ENCODE measurements around the gene DYNLL2.

DYNLL2 gene

GRCh38 chr17:58083491-58084316 is 485 bp downstream of the DYNLL2 start:
- no peak for DNase-seq (ENCODE audit: low spot score)
- H3K79me1 ChIP-seq (ENCODE audit: low read depth, low read length): peaks cover 4% of the 10 kb centered on the region
- H3K9me3 ChIP-seq (replicated peaks in 1 of 2; ENCODE audit: control insufficient read depth in 2 of 2, insufficient read depth in 1 of 2, low read depth in 1 of 2, low read length in 2 of 2): no peaks in the 10 kb centered on the region
- peak overlapping the region; percentile 87 for H2BK5ac ChIP-seq (ENCODE audit: low read length)
- no peaks in the 10 kb centered on the region for H3K27me3 ChIP-seq (ENCODE audit: control insufficient read depth in 3 of 3, insufficient read depth in 3 of 3, low read depth in 1 of 3, low read length in 3 of 3)
- peak overlapping the region; percentile 40 for H2AK5ac ChIP-seq (ENCODE audit: low read depth, low read length)
- peaks cover 20 to 44% of the 10 kb centered on the region in 2 donors for H3K36me3 ChIP-seq (replicated peaks in 1 of 2; ENCODE audit: control insufficient read depth in 2 of 2, insufficient read depth in 2 of 2, low read length in 2 of 2)
- H3K4me3 ChIP-seq (ENCODE audit: low read length in 2 of 2): peak overlapping the region; percentile 74 to 97
- no peak overlapping the region for H2BK120ac ChIP-seq (ENCODE audit: low read depth, low read length)
- H3K14ac ChIP-seq (ENCODE audit: low read length): peak overlapping the region; percentile 92
- H3K4me1 ChIP-seq (ENCODE audit: control insufficient read depth in 2 of 2, insufficient read depth in 1 of 2, low read depth in 1 of 2, low read length in 2 of 2): peaks cover 42 to 49% of the 10 kb centered on the region in 2 donors
- peak overlapping the region; percentile 57 for H3K23ac ChIP-seq (ENCODE audit: low read depth, low read length, poor library complexity)
- H2BK12ac ChIP-seq (ENCODE audit: low read length): no peak overlapping the region
- no CpG with 5 or more reads among the region's 92 CpGs for WGBS, 2 donors (ENCODE audit: extremely low coverage in 2 of 2, insufficient read length in 2 of 2, insufficient replicate concordance in 1 of 2)
- H3K27ac ChIP-seq (replicated peaks; ENCODE audit: low read length): peak overlapping the region; percentile 24
- no peak overlapping the region for H4K91ac ChIP-seq (ENCODE audit: low read depth, low read length, poor library complexity)
- no peak overlapping the region for H2AFZ ChIP-seq (ENCODE audit: low read length)
- no peak overlapping the region for H3K4ac ChIP-seq (ENCODE audit: low read length)
- no peak overlapping the region for H4K8ac ChIP-seq (ENCODE audit: low read depth, low read length)
- H3K18ac ChIP-seq (ENCODE audit: low read length): peak overlapping the region; percentile 98
- peak overlapping the region; percentile 100 for H3K9ac ChIP-seq (ENCODE audit: low read depth, low read length, poor library complexity)
- H3K4me2 ChIP-seq (ENCODE audit: insufficient read depth, low read length, poor library complexity, severe bottlenecking): peak overlapping the region; percentile 72
- peak overlapping the region; percentile 54 for H2BK15ac ChIP-seq (ENCODE audit: low read length)

- no peaks in the 10 kb centered on the region for H3K27me3 ChIP-seq (ENCODE audit: control insufficient read depth in 3 of 3, insufficient read depth in 3 of 3, low read depth in 1 of 3, low read length in 3 of 3)
- H2BK120ac ChIP-seq (ENCODE audit: low read depth, low read length): no peak overlapping the region
- H3K36me3 ChIP-seq (replicated peaks in 1 of 2; ENCODE audit: control insufficient read depth in 2 of 2, insufficient read depth in 2 of 2, low read length in 2 of 2): peaks cover 27 to 51% of the 10 kb centered on the region in 2 donors
- no peak overlapping the region for H2AK5ac ChIP-seq (ENCODE audit: low read depth, low read length)
- peak overlapping the region; percentile 57 for H3K23ac ChIP-seq (ENCODE audit: low read depth, low read length, poor library complexity)
- H2BK12ac ChIP-seq (ENCODE audit: low read length): no peak overlapping the region
- DNase-seq (ENCODE audit: low spot score): no peak
- H2BK15ac ChIP-seq (ENCODE audit: low read length): no peak overlapping the region
- WGBS, 2 donors (ENCODE audit: extremely low coverage in 2 of 2, insufficient read length in 2 of 2, insufficient replicate concordance in 1 of 2): no CpG with 5 or more reads among the region's 7 CpGs
- peak overlapping the region; percentile 87 for H2BK5ac ChIP-seq (ENCODE audit: low read length)
- no peak overlapping the region for H4K91ac ChIP-seq (ENCODE audit: low read depth, low read length, poor library complexity)
- H3K9me3 ChIP-seq (replicated peaks in 1 of 2; ENCODE audit: control insufficient read depth in 2 of 2, insufficient read depth in 1 of 2, low read depth in 1 of 2, low read length in 2 of 2): no peaks in the 10 kb centered on the region
- peak overlapping the region; percentile 72 for H3K4me2 ChIP-seq (ENCODE audit: insufficient read depth, low read length, poor library complexity, severe bottlenecking)
- peaks cover 47 to 49% of the 10 kb centered on the region in 2 donors for H3K4me1 ChIP-seq (ENCODE audit: control insufficient read depth in 2 of 2, insufficient read depth in 1 of 2, low read depth in 1 of 2, low read length in 2 of 2)
- peak overlapping the region; percentile 100 for H3K9ac ChIP-seq (ENCODE audit: low read depth, low read length, poor library complexity)
- H2AFZ ChIP-seq (ENCODE audit: low read length): no peak overlapping the region
- H3K4me3 ChIP-seq (ENCODE audit: low read length in 2 of 2): peak overlapping the region; percentile 74 to 97
- no peak overlapping the region for H4K8ac ChIP-seq (ENCODE audit: low read depth, low read length)
- no peak overlapping the region for H3K4ac ChIP-seq (ENCODE audit: low read length)
- H3K27ac ChIP-seq (replicated peaks; ENCODE audit: low read length): no peak overlapping the region
- H3K14ac ChIP-seq (ENCODE audit: low read length): no peak overlapping the region
- peaks cover 6% of the 10 kb centered on the region for H3K79me1 ChIP-seq (ENCODE audit: low read depth, low read length)
- peak overlapping the region; percentile 98 for H3K18ac ChIP-seq (ENCODE audit: low read length)
These were observed 1.2 kb downstream of the DYNLL2 start for GRCh38 chr17:58084317-58084981.

GRCh38 chr17:58085039-58085715 is 2.0 kb downstream of the DYNLL2 start:
- H3K4me1 ChIP-seq (ENCODE audit: control insufficient read depth in 2 of 2, insufficient read depth in 1 of 2, low read depth in 1 of 2, low read length in 2 of 2): peaks cover 47 to 49% of the 10 kb centered on the region in 2 donors
- DNase-seq (ENCODE audit: low spot score): no peak

More at GRCh38 chr17:58085039-58085715, 2.0 kb downstream of the DYNLL2 start:
- H3K23ac ChIP-seq (ENCODE audit: low read depth, low read length, poor library complexity): peak overlapping the region; percentile 35
- H3K9ac ChIP-seq (ENCODE audit: low read depth, low read length, poor library complexity): peak overlapping the region; percentile 60
- H3K9me3 ChIP-seq (replicated peaks in 1 of 2; ENCODE audit: control insufficient read depth in 2 of 2, insufficient read depth in 1 of 2, low read depth in 1 of 2, low read length in 2 of 2): no peaks in the 10 kb centered on the region
- no peak overlapping the region for H3K14ac ChIP-seq (ENCODE audit: low read length)
- H3K4ac ChIP-seq (ENCODE audit: low read length): no peak overlapping the region
- H2AFZ ChIP-seq (ENCODE audit: low read length): no peak overlapping the region
- no CpG with 5 or more reads among the region's 8 CpGs for WGBS, 2 donors (ENCODE audit: extremely low coverage in 2 of 2, insufficient read length in 2 of 2, insufficient replicate concordance in 1 of 2)
- no peak overlapping the region for H2BK12ac ChIP-seq (ENCODE audit: low read length)
- peak overlapping the region; percentile 72 for H3K4me2 ChIP-seq (ENCODE audit: insufficient read depth, low read length, poor library complexity, severe bottlenecking)
- H3K79me1 ChIP-seq (ENCODE audit: low read depth, low read length): peaks cover 8% of the 10 kb centered on the region
- no peak overlapping the region for H4K8ac ChIP-seq (ENCODE audit: low read depth, low read length)
- no peaks in the 10 kb centered on the region for H3K27me3 ChIP-seq (ENCODE audit: control insufficient read depth in 3 of 3, insufficient read depth in 3 of 3, low read depth in 1 of 3, low read length in 3 of 3)
- H2BK15ac ChIP-seq (ENCODE audit: low read length): no peak overlapping the region
- peak overlapping the region; percentile 74 to 97 for H3K4me3 ChIP-seq (ENCODE audit: low read length in 2 of 2)
- H2BK5ac ChIP-seq (ENCODE audit: low read length): no peak overlapping the region
- peaks cover 33 to 59% of the 10 kb centered on the region in 2 donors for H3K36me3 ChIP-seq (replicated peaks in 1 of 2; ENCODE audit: control insufficient read depth in 2 of 2, insufficient read depth in 2 of 2, low read length in 2 of 2)
- H3K18ac ChIP-seq (ENCODE audit: low read length): no peak overlapping the region
- H2AK5ac ChIP-seq (ENCODE audit: low read depth, low read length): no peak overlapping the region
- no peak overlapping the region for H4K91ac ChIP-seq (ENCODE audit: low read depth, low read length, poor library complexity)
- no peak overlapping the region for H2BK120ac ChIP-seq (ENCODE audit: low read depth, low read length)
- no peak overlapping the region for H3K27ac ChIP-seq (replicated peaks; ENCODE audit: low read length)
